Neutrophil (primary cell): ENCODE data around the gene SNRPA.

Experiments
- H3K27ac ChIP-seq: fragments of 200-600 bp; sonication (generic); 2 replicates; pipeline ENCODE4 v1.5.1; 2016; ENCODE audit warnings: mild to moderate bottlenecking, moderate library complexity
- H3K27me3 ChIP-seq: fragments of 200-600 bp; sonication (generic); 2 replicates; pipeline ENCODE4 v1.6.0; 2016; ENCODE audit warnings: mild to moderate bottlenecking
- H3K36me3 ChIP-seq: fragments of 200-600 bp; sonication (generic); 2 replicates; pipeline ENCODE4 v1.5.1; 2017
- H3K4me1 ChIP-seq, 2 experiments: fragments of 200-600 bp in 1 of 2; sonication (generic) in 1 of 2; 1 replicate in 1 of 2; 2 replicates in 1 of 2; pipeline versions ENCODE4 v1.5.1 to v1.6.1; 2013 to 2016; ENCODE audit warnings: low read depth in 1 of 2, low read length in 1 of 2, mild to moderate bottlenecking in 1 of 2, moderate library complexity in 1 of 2; ENCODE audit not compliant: control insufficient read depth in 1 of 2, insufficient read depth in 1 of 2
- H3K4me3 ChIP-seq, 2 experiments: fragments of 200-600 bp in 1 of 2; sonication (generic) in 1 of 2; 1 replicate in 1 of 2; 2 replicates in 1 of 2; pipeline ENCODE4 v1.5.1; 2013 to 2016; ENCODE audit warnings: low read depth in 1 of 2, low read length in 1 of 2, mild to moderate bottlenecking in 1 of 2, moderate library complexity in 1 of 2
- H3K9me3 ChIP-seq: fragments of 200-600 bp; sonication (generic); 2 replicates; pipeline ENCODE4 v1.5.1; 2016
- TF ChIP-seq, protein P1 (sequence below): fragments of 200-600 bp; sonication (generic); IDR thresholded peaks from 2 replicates; pipeline ENCODE4 v1.5.1; 2016; ENCODE audit warnings: antibody characterized with exemption

SNRPA gene

DNA sequence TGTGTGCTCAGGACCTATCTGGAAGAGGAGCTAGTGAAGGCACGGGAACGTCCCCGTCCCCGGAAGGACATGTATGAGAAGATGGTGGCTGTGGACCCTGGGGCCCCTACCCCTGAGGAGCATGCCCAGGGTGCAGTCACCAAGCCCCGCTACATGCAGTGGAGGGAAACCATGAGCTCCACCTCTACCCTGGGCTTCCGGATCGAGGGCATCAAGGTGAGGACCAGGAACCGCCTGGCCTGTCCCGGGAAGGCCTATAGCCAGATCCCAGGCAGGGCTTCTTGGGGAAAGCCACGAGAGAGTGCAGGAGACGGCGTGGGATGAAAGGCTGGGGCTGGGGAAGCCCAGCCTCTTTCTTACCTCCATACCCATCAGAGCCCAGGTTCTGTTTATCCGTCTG lies 17.9 kb upstream of the SNRPA start:
- TF ChIP-seq, protein P1, sequence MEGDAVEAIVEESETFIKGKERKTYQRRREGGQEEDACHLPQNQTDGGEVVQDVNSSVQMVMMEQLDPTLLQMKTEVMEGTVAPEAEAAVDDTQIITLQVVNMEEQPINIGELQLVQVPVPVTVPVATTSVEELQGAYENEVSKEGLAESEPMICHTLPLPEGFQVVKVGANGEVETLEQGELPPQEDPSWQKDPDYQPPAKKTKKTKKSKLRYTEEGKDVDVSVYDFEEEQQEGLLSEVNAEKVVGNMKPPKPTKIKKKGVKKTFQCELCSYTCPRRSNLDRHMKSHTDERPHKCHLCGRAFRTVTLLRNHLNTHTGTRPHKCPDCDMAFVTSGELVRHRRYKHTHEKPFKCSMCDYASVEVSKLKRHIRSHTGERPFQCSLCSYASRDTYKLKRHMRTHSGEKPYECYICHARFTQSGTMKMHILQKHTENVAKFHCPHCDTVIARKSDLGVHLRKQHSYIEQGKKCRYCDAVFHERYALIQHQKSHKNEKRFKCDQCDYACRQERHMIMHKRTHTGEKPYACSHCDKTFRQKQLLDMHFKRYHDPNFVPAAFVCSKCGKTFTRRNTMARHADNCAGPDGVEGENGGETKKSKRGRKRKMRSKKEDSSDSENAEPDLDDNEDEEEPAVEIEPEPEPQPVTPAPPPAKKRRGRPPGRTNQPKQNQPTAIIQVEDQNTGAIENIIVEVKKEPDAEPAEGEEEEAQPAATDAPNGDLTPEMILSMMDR: no peak
- Histone ChIP-seq H3K27me3 (no peaks in the 10 kb centered on the region), H3K4me3 (no peak overlapping the region), H3K27ac (no peak overlapping the region), H3K36me3 (peaks cover 76% of the 10 kb centered on the region), H3K4me1 (peaks cover 9 to 15% of the 10 kb centered on the region in 2 experiments), H3K9me3 (no peaks in the 10 kb centered on the region)

DNA sequence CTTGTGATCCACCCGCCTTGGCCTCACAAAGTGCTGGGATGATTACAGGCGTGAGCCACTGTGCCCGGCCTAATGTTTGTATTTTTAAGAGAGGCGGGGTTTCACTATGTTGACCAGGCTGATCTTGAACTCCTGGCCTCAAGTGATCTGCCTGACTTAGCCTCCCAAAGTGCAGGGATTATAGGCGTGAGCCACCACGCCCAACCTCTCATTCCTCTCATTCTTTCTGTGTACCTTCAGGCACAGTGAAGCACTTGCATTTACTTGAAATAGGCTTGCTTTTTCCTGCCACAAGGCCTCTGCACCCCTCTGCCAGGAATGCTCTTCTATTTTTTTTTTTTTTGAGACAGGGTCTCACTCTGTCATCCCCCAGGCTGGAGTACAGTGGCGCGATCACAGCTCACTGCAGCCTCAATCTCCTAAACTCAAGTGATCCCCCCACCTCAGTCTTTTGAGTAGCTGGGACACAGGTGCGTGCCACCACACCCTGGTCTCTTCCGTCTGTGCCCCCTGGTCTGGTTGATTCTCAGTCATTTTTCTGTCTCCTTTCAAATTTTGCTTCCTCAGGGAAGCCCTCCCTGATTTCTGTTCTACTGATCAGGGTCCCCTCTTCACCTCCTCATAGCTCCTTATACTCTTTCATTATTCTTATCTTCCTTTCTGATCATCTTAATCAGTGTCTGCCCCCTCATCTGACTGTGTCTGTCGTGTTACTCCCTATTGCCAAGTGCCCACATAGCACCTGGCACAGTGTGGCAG lies 15.8 kb upstream of the SNRPA start:
- Histone ChIP-seq H3K36me3 (peaks cover 78% of the 10 kb centered on the region), H3K9me3 (no peaks in the 10 kb centered on the region), H3K4me1 (peaks cover 9 to 15% of the 10 kb centered on the region in 2 experiments), H3K4me3 (no peak overlapping the region), H3K27me3 (no peaks in the 10 kb centered on the region), H3K27ac (no peak overlapping the region)
- TF ChIP-seq, protein P1: no peak

DNA sequence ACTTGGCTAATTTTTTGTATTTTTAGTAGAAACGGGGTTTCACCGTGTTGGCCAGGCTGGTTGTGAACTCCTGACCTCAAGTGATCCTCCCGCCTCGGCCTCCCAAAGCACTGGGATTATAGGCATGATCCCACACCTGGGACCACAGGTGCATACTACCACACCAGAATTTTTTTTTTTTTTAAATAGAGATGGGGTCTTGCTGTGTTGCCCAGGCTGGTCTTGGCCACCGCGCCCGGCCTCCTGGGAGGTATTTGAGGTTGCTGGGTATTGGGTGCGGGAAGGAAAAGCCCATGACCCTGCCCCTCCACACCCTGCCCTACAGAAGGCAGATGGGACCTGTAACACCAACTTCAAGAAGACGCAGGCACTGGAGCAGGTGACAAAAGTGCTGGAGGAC lies 14.3 kb upstream of the SNRPA start:
- no peak overlapping the region for H3K27ac ChIP-seq
- H3K4me1 ChIP-seq: peaks cover 9 to 15% of the 10 kb centered on the region in 2 experiments
- no peak overlapping the region for H3K4me3 ChIP-seq
- TF ChIP-seq, protein P1: no peak
- peaks cover 76% of the 10 kb centered on the region for H3K36me3 ChIP-seq
- H3K9me3 ChIP-seq: no peaks in the 10 kb centered on the region
- no peaks in the 10 kb centered on the region for H3K27me3 ChIP-seq

DNA sequence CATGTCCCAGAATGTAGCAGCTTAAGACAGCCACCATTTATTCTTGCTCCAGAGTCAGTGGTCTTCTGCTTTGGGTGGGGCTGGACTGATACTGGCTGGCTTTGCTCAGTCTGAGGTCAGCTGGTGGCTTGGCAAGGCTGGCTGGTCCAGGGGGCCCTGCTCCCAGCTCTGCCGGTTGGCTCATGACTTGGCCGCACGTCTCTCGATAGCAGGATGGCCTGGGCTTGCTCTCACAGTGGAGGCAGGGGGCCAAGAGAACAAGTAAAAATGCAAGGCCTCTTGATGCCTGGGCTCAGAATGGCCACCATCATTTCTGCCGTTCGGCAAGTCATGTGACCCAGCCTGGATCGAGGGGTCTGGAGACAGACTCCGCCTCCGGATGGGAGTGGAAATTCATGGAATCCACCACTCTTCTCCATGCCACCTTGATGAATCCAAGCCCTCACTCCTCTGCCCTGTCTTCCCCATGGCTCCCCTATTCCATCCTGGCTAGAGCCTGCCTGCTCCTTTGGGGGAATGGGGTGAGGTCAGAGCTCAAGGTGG lies 13.8 kb upstream of the SNRPA start:
- Histone ChIP-seq H3K4me1 (peaks cover 9 to 15% of the 10 kb centered on the region in 2 experiments), H3K36me3 (peaks cover 75% of the 10 kb centered on the region), H3K27ac (no peak overlapping the region), H3K27me3 (no peaks in the 10 kb centered on the region), H3K9me3 (no peaks in the 10 kb centered on the region), H3K4me3 (no peak overlapping the region)
- TF ChIP-seq, protein P1: no peak

DNA sequence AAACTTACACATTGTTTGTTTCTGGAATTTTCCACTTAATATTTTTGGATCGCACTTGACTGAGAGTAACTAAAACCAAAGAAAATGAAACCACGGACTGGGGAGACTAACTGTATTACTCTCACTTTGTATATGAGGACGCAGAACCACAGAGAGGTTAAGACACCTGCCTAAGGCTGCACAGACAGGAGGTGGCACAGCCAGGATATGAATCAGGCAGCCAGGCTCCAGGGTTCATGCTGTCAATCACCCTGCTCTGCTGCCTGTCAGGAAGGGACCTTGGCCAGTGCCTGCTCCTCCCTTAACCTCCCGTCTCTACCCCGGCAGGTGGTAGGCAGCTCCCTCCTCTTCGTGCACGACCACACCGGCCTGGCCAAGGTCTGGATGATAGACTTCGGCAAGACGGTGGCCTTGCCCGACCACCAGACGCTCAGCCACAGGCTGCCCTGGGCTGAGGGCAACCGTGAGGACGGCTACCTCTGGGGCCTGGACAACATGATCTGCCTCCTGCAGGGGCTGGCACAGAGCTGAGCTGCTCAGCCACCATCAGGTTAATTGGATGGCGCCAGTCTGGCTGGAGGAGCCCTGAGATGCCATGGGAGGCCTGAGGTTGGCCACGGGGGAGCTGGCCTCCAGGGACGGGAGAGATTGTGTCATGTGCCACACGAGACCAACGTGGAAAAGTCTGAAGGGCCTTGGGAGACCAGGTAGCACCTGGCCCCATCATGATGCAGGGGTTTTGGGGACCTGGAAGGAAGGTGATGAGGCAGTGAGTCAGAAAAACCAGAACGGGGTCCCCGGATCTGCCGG lies 11.8 kb upstream of the SNRPA start:
- TF ChIP-seq, protein P1: no peak
- Histone ChIP-seq H3K9me3 (no peaks in the 10 kb centered on the region), H3K4me1 (no peaks in the 10 kb centered on the region), H3K4me3 (no peak overlapping the region), H3K27ac (no peak overlapping the region), H3K27me3 (no peaks in the 10 kb centered on the region), H3K36me3 (peaks cover 74% of the 10 kb centered on the region)
